HG02870 (cell line): Measurements from ENCODE around the gene SOX21.

Source experiments
- ATAC-seq: cut with Tn5 transposase; IDR thresholded peaks from one replicate; pipeline ENCODE4 v1.9.1; 2021; ENCODE audit warnings: mild to moderate bottlenecking, moderate library complexity; ENCODE audit not compliant: unreplicated experiment

The SOX21 gene

DNA sequence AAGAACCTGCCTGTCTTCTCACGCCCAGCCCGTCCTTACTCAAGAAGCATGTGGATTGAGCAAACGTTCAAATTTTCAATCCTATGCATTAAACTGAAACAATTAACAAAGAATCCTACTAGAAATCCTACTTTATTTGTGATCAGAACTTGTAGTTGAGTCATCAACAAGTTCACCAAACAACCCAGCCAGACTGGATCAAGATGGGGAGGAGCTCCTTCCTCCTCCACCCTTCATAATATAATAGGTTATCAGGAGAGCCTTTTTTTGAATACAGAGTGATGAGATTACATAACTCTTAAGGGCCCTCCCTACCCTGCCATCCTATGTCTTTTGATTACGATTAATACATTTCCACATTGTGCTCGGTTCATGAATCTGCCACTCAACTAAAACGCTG, 32.7 kb downstream of the SOX21 start:
- ATAC-seq, result no peak

GRCh38 chr13:94678845-94679244, 33.5 kb downstream of the SOX21 start:
- ATAC-seq, result no peak

DNA sequence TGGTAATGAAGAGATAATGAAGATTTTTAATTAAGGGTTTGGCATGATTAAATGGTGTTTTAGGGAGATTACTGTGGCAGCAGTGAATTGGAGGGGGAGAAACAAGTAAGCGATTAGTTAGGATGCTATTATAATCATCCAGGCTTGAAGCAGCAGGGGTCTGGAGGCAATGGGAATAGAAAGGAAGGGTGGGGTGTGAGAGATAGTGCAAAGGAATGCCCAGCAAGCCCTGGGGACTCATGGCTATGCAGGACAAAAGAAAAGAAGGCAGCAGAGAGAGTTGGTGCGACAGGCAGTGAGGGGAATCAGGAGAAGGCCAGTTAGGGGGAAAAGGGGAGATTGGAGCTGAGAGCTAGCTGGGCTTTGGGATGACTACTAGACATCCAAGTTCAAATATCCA, 34.5 kb downstream of the SOX21 start:
- no peak for ATAC-seq

DNA sequence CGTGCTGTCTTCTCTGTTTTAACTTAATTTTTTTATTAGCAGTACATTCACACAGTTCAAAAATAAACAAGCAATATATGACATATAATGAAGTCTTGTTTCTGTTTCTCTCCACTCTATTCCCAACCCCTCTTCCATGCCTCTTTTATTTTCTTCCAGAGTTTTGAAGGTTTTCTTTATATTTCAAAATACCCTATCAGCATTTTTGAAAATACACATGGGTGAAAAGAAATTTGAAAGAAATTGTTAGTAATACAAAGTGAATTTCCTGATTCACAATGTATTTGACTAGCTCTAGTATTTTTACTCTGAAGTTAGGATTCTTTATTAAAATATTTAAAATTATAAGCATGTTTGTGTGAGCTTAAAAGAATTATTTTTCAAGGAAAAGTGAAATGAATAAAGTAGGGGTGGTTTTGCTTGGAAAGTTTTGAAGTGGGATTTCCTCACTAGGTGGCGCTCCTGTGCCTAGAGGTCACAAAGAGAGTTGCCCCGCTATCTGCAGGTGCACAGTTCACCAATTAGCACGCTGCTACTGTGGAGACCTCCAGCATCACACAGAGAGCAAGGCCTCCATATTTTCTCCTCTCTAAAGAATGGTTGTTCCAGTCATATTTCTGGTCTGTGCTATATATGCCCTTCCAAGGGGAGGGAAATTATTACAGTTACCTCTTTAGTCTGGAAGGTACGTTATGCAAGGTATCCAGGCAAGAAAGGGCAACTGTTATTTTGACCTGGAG, 37.6 kb downstream of the SOX21 start:
- ATAC-seq, result peak; percentile 79

- no peak for ATAC-seq
Observed at GRCh38 chr13:94673851-94674250, 38.5 kb downstream of the SOX21 start.

DNA sequence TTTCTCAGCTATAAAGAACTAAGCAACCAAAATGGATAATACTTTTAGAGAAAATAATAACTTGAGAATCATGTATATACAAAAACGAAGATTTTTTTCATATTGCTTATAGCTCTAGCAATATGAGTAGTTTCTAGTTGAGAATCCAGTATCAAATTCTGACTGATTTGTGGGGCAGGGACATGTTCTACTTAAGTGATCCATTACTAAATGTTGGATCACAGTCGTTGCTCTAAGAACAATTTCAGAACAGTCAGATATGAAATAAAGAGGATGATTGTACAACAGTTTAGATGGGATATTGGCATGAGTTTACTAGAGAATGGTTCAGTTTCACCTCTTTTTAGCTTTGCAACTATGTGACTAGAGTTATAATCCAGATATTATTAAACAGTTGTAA, 39.9 kb downstream of the SOX21 start:
- no peak for ATAC-seq

DNA sequence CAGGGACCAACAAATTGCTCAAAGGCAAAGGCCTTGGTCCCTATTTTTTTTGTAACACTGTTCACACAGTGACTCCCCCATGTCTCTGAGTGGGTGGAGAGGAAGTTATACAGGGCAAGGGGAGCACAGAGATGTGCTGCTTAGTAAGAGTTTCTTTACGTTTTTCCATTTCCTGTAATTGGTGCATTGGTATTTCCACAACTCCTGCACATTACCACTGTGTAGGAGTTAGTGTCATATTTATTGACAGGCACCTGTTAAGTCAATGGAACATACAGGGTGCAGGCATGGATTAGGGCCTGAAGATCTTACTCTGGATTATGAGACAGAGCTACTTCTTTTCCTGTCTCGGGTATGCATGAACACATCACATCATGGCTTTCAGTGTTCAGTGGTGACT, 45.2 kb downstream of the SOX21 start:
- peak; percentile 61 for ATAC-seq

GRCh38 chr13:94666065-94666464, 46.3 kb downstream of the SOX21 start:
- no peak for ATAC-seq

GRCh38 chr13:94664889-94665288, 47.5 kb downstream of the SOX21 start:
- no peak for ATAC-seq

GRCh38 chr13:94662274-94662945, 49.9 kb downstream of the SOX21 start:
- ATAC-seq, result no peak

- ATAC-seq, result no peak
Observed at GRCh38 chr13:94661406-94661805, 50.9 kb downstream of the SOX21 start.

GRCh38 chr13:94660695-94661326, 51.5 kb downstream of the SOX21 start:
- ATAC-seq, result no peak
